HG03039 (cell line): ENCODE results near the gene FBN1.

Experiments used
- ATAC-seq: cut with Tn5 transposase; IDR thresholded peaks from one replicate; pipeline ENCODE4 v1.9.1; 2021; ENCODE audit warnings: mild to moderate bottlenecking, moderate library complexity; ENCODE audit not compliant: unreplicated experiment

FBN1 gene

DNA sequence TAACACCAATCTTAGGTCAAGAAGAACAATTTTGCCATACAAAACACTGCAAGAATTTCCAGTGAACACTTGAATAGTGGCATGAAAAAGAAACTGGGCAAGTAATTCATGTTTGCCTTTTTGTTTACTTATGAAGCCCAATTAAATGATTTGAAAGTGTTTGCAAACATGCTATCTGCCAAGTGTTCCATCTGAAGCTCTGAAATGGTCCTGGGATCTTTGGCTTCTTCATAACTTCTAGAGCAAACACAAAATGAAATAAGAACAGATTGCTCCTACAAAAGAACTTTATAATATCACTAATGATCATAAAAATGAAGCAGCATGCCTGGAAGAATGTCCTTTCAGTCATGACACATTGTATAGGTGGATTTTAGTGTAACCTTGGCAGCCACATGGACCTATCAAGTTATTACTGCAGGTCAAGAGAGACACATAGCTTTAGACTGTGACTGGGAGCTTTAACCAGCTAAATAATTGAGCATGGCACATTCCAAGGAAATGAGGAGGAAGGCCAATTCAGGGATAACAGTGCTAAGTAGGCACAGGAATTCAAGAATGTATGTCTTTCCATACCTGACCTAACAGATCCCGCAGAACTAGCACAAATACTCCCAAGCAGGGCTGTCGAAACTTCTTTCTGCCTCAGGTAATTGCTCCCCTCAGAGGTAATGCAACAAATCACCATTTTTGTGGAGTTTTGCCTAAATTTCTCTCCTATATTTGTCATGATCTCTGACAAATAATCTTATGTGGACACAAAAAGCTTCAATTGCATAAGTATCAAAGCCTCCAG is 169.7 kb downstream of the FBN1 start:
- no peak for ATAC-seq

DNA sequence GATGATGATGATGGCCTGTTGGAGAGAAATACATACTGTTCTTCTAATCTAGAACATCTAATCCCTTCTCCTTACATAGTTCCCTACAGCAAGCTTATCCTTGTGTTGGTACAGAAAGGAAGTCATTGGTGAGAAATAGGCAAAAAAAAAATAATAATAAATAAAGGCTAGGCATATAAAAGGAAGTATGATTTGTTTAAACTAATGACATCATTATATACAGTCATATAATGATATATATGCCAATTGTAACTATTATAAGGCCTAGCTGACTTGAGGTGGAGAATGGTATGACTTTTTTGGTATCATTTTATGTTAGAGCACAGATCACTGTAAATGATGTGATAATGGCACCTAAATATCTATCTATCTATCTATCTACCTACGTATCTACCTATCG is 171.8 kb downstream of the FBN1 start:
- ATAC-seq: no peak

DNA sequence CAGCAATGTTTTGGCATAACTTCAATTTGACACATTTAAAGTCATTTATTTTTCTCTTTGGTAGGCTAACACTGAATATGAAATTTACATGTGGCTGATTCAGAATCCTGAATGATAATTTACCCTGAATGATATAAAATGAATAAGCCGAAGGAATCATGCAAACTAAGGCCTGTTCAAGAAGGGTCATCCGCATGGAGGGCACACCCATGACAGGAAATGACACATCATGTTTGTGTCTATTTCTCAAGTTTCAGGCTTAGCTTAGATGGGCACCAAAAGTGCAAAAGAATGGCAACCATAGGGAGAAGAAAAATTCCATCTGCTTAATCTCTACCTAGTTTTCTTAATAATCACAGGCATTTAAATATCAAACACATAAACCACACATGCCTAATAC is 172.8 kb downstream of the FBN1 start:
- no peak for ATAC-seq

- ATAC-seq: no peak
Measured at GRCh38 chr15:48471073-48471472, 174.4 kb downstream of the FBN1 start.

- ATAC-seq: no peak
Measured at GRCh38 chr15:48470096-48470495, 175.4 kb downstream of the FBN1 start.

DNA sequence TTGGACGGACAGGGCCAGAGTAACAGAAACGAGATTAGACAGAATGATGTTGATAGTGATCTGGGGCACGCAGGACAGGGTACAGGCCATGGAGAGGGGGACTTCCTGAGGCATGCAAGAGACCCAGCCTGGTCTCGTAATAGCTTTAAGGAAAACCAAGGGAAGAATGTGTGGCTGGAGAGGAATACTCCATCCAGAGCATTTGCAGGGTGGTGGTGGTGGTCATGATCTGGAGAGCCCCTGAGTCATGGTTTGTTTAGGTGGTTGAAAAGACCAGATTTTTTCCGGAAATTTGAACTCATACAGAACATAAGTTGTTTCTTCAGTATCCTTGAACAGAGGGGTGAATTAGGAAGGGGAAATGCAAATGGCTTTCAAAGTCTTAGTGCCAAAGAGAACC is 175.8 kb downstream of the FBN1 start:
- no peak for ATAC-seq

- ATAC-seq: no peak
Measured at GRCh38 chr15:48469271-48469670, 176.2 kb downstream of the FBN1 start.

- ATAC-seq: no peak
Measured at GRCh38 chr15:48467801-48468200, 177.7 kb downstream of the FBN1 start.

DNA sequence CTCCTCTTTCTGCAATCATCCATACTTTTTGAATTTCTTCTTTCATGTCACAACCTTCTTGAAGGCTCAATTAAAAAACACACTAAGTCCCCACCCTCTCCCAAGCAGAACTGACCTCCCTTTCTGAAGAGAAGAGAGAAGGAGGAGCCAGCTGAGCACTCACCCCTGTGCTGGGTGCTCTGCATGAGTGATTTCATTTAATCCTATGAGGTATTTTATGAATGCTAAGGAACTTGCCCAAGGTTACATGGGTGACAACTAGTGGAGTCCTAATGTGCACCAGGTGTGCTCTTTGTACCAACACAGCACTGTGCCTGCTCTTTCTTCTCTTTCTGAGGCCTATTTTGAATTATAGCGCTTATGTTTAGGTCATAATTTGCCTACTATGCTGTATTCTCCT is 178.7 kb downstream of the FBN1 start:
- ATAC-seq: no peak

GRCh38 chr15:48466079-48466478 is 179.4 kb downstream of the FBN1 start:
- ATAC-seq: no peak

DNA sequence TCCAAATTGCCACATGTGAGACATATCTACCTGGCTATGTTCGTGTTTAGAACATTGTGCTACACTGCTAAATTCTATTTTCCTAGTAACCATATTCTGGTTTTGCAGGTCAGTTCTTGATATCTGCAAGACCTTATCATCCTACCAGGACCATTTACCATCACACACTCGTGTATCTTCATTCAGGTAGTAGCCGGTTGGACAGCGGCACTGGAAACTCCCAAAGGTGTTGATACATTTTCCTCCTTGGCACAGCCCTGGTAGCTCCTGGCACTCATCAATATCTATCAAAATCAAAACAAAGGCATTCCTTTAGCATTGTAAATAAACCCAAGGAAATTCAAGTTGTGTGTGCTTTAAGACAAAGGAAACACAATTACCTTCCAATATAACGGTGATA is 180.1 kb downstream of the FBN1 start:
- no peak for ATAC-seq

DNA sequence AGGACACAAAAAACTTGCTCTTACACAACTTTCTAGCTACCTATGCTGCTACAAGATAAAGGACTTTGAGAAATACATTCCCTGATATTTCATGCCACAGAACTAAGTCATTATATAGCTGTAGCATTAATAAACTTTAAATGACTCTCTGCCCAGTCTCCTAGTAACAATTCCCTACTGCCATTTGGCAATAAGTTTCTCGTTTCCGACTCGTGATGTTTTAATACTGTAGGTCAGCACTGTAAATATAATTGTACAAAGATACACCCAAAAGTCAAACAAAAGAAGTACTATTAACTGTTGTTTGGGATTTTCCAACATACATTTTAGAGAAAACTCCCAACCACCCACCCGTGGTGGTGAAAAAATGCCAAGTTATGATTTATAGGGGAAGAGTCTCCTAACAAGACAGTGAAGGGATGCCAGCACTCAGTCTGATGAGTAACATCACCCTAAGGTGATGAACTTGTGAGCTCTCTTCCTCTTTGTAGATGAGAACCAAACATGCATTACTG is 182.1 kb downstream of the FBN1 start:
- ATAC-seq: no peak

- ATAC-seq: no peak
Measured at GRCh38 chr15:48462688-48463087, 182.8 kb downstream of the FBN1 start.

DNA sequence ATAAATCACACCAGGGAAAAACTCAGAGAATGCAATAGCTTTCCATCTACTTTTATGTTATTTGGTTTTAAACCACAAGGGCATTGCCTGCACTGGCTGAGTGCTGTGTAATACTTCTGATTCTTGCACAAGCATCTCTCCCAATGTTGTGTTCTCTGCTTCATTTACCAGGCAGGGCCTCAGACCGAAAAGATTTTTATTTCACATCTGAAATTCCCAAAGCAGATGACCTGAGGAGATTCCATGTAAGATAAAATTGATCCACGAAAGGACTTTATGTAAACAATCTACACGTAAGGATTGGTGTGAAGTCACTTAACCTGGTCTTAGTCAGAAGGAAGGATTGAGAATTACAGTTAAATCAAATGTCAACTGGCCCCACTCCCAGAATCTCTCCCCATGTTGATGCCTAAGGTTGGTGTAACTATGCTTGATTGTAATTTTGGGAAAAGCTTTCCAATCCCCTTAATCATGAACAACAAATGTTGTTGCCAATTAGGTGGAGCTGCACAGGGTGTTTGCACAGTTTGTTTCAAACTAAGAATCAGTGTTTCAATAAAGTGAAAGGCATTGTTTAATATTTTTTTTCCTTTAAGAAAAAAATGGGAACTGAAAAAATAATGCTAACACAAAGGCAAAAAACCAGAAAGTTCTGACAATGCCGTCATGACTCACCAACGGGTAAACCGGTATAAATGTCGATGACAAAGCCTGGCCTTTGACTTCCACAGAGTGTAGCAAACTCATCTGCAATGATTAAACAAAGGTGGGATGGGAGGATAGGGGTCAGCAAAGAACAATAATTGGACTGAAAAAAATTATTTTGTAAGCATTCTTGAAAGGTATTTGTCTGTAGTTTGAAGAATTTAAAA is 185.7 kb downstream of the FBN1 start:
- ATAC-seq: no peak

DNA sequence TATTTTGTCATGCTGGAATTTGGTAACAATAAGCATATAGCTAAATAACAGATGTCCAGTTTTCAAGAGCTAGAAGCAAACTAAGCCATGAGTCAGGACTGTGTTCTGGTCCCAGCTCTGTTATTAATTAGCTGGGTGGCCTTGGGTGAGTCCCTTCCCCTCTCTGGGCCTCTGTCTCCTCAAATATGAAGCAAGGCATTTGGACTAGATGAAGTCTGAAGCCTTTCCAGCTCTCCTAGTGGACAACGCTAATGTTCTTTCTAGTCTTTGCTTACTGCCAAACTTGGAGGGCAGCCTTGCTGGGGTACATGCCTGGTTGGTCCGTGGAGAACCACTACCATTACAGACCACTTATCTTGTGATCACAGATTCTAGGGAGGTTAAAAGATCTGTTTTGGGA is 186.6 kb downstream of the FBN1 start:
- ATAC-seq: no peak

DNA sequence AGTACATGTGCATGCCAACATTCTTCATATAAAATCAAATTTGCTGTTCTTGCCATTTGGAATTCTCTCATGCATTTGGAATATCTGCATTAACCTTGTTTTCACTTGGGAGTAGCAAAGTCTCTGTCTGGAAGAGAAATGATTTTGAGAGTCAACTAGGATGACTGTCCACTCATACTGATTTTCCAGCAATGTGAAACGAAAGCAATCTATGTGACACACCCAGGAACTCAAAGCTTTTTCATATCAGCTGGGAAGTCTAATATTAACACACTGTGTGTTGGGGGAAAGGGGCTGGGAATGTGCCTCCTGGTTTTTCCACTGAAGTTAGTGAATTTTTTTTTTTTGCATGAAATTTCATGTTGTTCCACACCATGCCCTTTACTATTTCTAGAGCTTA is 189.4 kb downstream of the FBN1 start:
- no peak for ATAC-seq

DNA sequence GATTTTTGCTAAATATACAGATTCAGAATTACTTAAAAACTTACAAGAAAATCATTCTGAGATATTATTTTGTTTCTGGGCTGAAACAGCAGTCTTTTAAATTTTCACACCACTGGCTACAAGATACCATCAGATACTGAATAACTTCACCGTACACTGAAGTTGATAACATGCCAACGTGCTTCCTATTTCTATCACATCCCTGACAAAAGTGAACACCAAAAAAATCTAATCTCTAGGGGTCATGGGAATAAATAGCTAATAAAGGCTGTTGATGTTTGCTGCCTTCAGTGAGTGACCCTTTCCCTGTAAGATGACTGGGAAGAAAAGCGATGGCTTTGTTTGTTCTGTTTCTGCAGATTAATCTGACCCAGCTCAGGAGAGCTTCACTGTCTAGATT is 193.8 kb downstream of the FBN1 start:
- ATAC-seq: no peak

DNA sequence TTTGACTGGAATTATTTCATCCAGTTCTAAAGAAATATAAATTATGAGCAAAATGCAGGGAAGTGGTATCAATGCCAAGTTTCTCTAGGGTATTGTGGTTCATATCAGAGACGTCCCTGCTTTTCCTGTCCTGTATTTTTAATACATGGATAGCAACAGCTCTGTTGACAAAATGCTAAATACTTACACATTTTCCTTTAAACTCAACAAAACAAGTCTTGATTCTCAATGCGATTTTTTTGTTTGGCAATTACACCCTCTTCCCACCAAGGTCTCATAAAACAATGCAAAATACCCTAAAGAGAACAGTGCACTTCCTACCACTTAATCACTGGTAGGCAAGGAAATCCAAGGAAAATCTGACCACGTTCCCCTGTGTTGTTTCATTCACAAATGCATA is 194.3 kb downstream of the FBN1 start:
- no peak for ATAC-seq

GRCh38 chr15:48449734-48450133 is 195.8 kb downstream of the FBN1 start:
- no peak for ATAC-seq

GRCh38 chr15:48447657-48448056 is 197.9 kb downstream of the FBN1 start:
- no peak for ATAC-seq

DNA sequence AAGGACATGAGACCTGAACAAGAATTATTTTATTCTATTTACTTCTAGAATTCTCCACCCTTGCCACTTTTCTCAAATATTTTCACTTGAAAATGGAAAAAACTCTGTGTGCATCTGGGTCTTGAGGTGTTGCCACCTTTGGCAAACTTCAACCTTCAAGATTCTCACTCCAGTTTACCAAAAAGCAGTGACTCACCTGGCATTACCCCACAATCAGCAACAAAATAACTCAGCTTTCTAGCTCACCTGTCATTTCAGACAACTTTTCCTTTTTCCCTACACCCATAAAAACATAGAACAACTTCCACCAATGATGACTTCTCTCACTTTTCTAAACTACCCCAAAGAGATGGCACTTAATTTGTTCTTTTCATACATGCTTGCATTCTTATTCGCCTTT is 198.5 kb downstream of the FBN1 start:
- no peak for ATAC-seq

- no peak for ATAC-seq
Measured at GRCh38 chr15:48442011-48442410, 203.5 kb downstream of the FBN1 start.
